H1 (cell line): ENCODE data around the gene TMEM145. TPM values are rescaled to one million over a fixed set of nuclear protein-coding genes. Genes with fewer than 3 reads are reported as not detected.

Source experiments
- CTCF ChIA-PET: fragments of 300-600 bp; sonication (Branson Sonifier 250); formaldehyde crosslinking; loops from one replicate; lab custom pipeline; 2021; ENCODE audit not compliant: partially characterized antibody; lab: Charles Lee
- POLR2A ChIA-PET: fragments of 300-600 bp; sonication (Branson Sonifier 250); formaldehyde crosslinking; loops from one replicate; lab custom pipeline; 2021; ENCODE audit warnings: inconsistent platforms; ENCODE audit not compliant: partially characterized antibody; lab: Charles Lee
- DNase-seq, 2 experiments: peaks; one replicate each; pipeline versions ENCODE4 v3.0.0 to v3.0.0-alpha.2; 2010 to 2022; ENCODE audit warnings: low spot score in 2 of 2, low read depth in 1 of 2, mixed read lengths in 1 of 2
- FAIRE-seq: peaks from 2 replicates; lab custom pipeline; 2011; peaks lifted over from hg19 to GRCh38; lab: Jason Lieb, UNC
- H2AFZ ChIP-seq: 2 replicates; pipeline ENCODE4 v1.8.1; 2012; ENCODE audit warnings: low read length, inconsistent platforms
- H2AK5ac ChIP-seq: 2 replicates; pipeline ENCODE4 v1.6.1; 2013; ENCODE audit warnings: low read depth, low read length
- H2BK120ac ChIP-seq: replicated peaks from 2 replicates; pipeline ENCODE3; 2013; ENCODE audit warnings: low read depth, low read length, inconsistent platforms
- H2BK12ac ChIP-seq: 2 replicates; pipeline ENCODE4 v1.6.1; 2013; ENCODE audit warnings: low read depth, low read length
- H2BK15ac ChIP-seq: 2 replicates; pipeline ENCODE4 v1.6.1; 2013; ENCODE audit warnings: low read length
- H2BK20ac ChIP-seq: 2 replicates; pipeline ENCODE4 v1.6.1; 2013; ENCODE audit warnings: low read length
- H2BK5ac ChIP-seq: 2 replicates; pipeline ENCODE4 v1.6.1; 2013; ENCODE audit warnings: low read depth, low read length
- H3K14ac ChIP-seq: 2 replicates; pipeline ENCODE4 v1.6.1; 2013; ENCODE audit warnings: inconsistent platforms; ENCODE audit not compliant: insufficient read length
- H3K18ac ChIP-seq: 2 replicates; pipeline ENCODE4 v1.6.1; 2013; ENCODE audit warnings: low read length; ENCODE audit errors: extremely low read depth
- H3K23ac ChIP-seq: 2 replicates; pipeline ENCODE4 v1.6.1; 2013; ENCODE audit warnings: inconsistent platforms; ENCODE audit not compliant: insufficient read length
- H3K23me2 ChIP-seq: 2 replicates; pipeline ENCODE4 v1.6.1; 2013; ENCODE audit warnings: low read depth, low read length
- H3K27ac ChIP-seq: 2 replicates; pipeline ENCODE4 v1.6.1; 2011; ENCODE audit warnings: low read depth, low read length, inconsistent platforms
- H3K27me3 ChIP-seq, 4 experiments: replicated peaks in 1 of 4; 1 replicate in 1 of 4; 2 replicates in 3 of 4; pipeline versions ENCODE4 v1.6.1 to v1.8.1; 2011 to 2013; ENCODE audit warnings: low read length in 3 of 4, mild to moderate bottlenecking in 3 of 4, inconsistent platforms in 2 of 4, mixed read lengths in 2 of 4, moderate library complexity in 1 of 4; ENCODE audit not compliant: control insufficient read depth in 3 of 4, insufficient read depth in 3 of 4; ENCODE audit errors: extremely low read depth in 1 of 4
- H3K36me3 ChIP-seq, 4 experiments: 2 replicates each; pipeline versions ENCODE4 v1.6.1 to v1.8.1; 2011 to 2013; ENCODE audit warnings: mild to moderate bottlenecking in 4 of 4, low read length in 3 of 4, moderate library complexity in 2 of 4, control low read depth in 1 of 4, inconsistent platforms in 1 of 4; ENCODE audit not compliant: insufficient read depth in 4 of 4, control insufficient read depth in 2 of 4
- H3K4ac ChIP-seq: replicated peaks from 2 replicates; pipeline ENCODE3; 2013; ENCODE audit warnings: low read length, low read depth, mixed read lengths, inconsistent platforms; ENCODE audit not compliant: insufficient read length
- H3K4me1 ChIP-seq, 4 experiments: replicated peaks in 1 of 4; 1 replicate in 1 of 4; 2 replicates in 3 of 4; pipeline versions ENCODE4 v1.6.1 to v1.8.1; 2011 to 2013; ENCODE audit warnings: low read length in 3 of 4, inconsistent platforms in 2 of 4, mixed read lengths in 1 of 4; ENCODE audit not compliant: insufficient read depth in 4 of 4, control insufficient read depth in 3 of 4
- H3K4me2 ChIP-seq, 2 experiments: 2 replicates each; pipeline versions ENCODE4 v1.6.1 to v1.8.1; 2011 to 2013; ENCODE audit warnings: low read depth in 2 of 2, low read length in 2 of 2, control low read depth in 1 of 2, inconsistent platforms in 1 of 2, mild to moderate bottlenecking in 1 of 2; ENCODE audit not compliant: insufficient read depth in 1 of 2
- H3K4me3 ChIP-seq, 4 experiments: fragments of 200-600, 300-600 bp in 1 of 4; sonication (generic), shearing (Covaris generic), sonication (Bioruptor Twin) in 1 of 4; 2 replicates each; pipeline versions ENCODE4 v1.5.1 to v1.8.1; 2011 to 2016; ENCODE audit warnings: low read length in 4 of 4, low read depth in 3 of 4, control low read depth in 2 of 4, inconsistent platforms in 2 of 4, mild to moderate bottlenecking in 2 of 4, mixed read lengths in 1 of 4, moderate library complexity in 1 of 4; ENCODE audit not compliant: insufficient read depth in 2 of 4; ENCODE audit errors: extremely low read depth in 1 of 4
- H3K56ac ChIP-seq: replicated peaks from 2 replicates; pipeline ENCODE3; 2013; ENCODE audit warnings: low read depth, mild to moderate bottlenecking, mixed read lengths, low read length, inconsistent platforms; ENCODE audit not compliant: insufficient read length
- H3K79me1 ChIP-seq: 2 replicates; pipeline ENCODE4 v1.6.1; 2013; ENCODE audit warnings: low read depth, low read length, control low read depth
- H3K79me2 ChIP-seq, 2 experiments: 2 replicates each; pipeline versions ENCODE4 v1.6.1 to v1.8.1; 2012 to 2013; ENCODE audit warnings: low read length in 2 of 2, mild to moderate bottlenecking in 2 of 2, inconsistent platforms in 1 of 2; ENCODE audit not compliant: insufficient read depth in 2 of 2, control insufficient read depth in 1 of 2
- H3K9ac ChIP-seq, 4 experiments: replicated peaks in 1 of 4; 1 replicate in 1 of 4; 2 replicates in 3 of 4; pipeline versions ENCODE4 v1.6.1 to v1.8.1; 2011 to 2013; ENCODE audit warnings: low read depth in 3 of 4, low read length in 3 of 4, control low read depth in 2 of 4, mild to moderate bottlenecking in 2 of 4, moderate library complexity in 2 of 4, inconsistent platforms in 1 of 4; ENCODE audit errors: extremely low read depth in 1 of 4
- H3K9me3 ChIP-seq, 2 experiments: 2 replicates each; pipeline versions ENCODE4 v1.6.1 to v1.8.1; 2012 to 2013; ENCODE audit warnings: mild to moderate bottlenecking in 2 of 2, moderate library complexity in 2 of 2, control low read depth in 1 of 2, inconsistent platforms in 1 of 2, low read depth in 1 of 2, low read length in 1 of 2, mixed read lengths in 1 of 2; ENCODE audit not compliant: insufficient read depth in 2 of 2
- H4K20me1 ChIP-seq, 2 experiments: replicated peaks in 1 of 2; 2 replicates each; pipeline versions ENCODE3 to v1.8.1; 2011 to 2013; ENCODE audit warnings: inconsistent platforms in 2 of 2, low read length in 2 of 2, mild to moderate bottlenecking in 1 of 2; ENCODE audit not compliant: insufficient read depth in 2 of 2, control insufficient read depth in 1 of 2
- H4K5ac ChIP-seq: 2 replicates; pipeline ENCODE4 v1.6.1; 2013; ENCODE audit warnings: low read length, low read depth, mixed read lengths, inconsistent platforms; ENCODE audit not compliant: insufficient read length
- H4K8ac ChIP-seq: 2 replicates; pipeline ENCODE4 v1.8.0; 2013; ENCODE audit warnings: mild to moderate bottlenecking, moderate library complexity, low read length, inconsistent platforms; ENCODE audit not compliant: insufficient read depth; ENCODE audit errors: extremely low read depth
- H4K91ac ChIP-seq: replicated peaks from 2 replicates; pipeline ENCODE3; 2013; ENCODE audit warnings: low read length, mixed read lengths, inconsistent platforms; ENCODE audit not compliant: insufficient read length
- SRF ChIP-seq: IDR thresholded peaks from 2 replicates; pipeline ENCODE4 v1.6.1; 2011; ENCODE audit warnings: mild to moderate bottlenecking, low read depth, low read length, moderate library complexity
- WGBS, 2 experiments: shearing (Covaris generic) in 1 of 2; methylation state at CpG; one replicate each; pipeline versions ENCODE4 v1.1.6 to v1.1.7; 2013 to 2015; ENCODE audit warnings: low lambda C conversion rate in 2 of 2, mixed read lengths in 2 of 2, inconsistent platforms in 1 of 2, low coverage in 1 of 2, missing lambda C conversion rate in 1 of 2; ENCODE audit not compliant: insufficient replicate concordance in 2 of 2, insufficient coverage in 1 of 2, insufficient read length in 1 of 2; ENCODE audit errors: extremely low coverage in 1 of 2, missing lambda C conversion rate in 1 of 2; 5-methylcytosine and 5-hydroxymethylcytosine counted together
- polyA plus RNA-seq, 7 experiments: library from polyadenylated mRNA; depleted of rRNA in 3 of 7; stranded (reverse) in 5 of 7; unstranded in 2 of 7; fragments of >200 nt in 5 of 7; fragments of 200-250 nt in 2 of 7; gene quantifications; 1 replicate in 5 of 7; 2 replicates in 1 of 7; 4 replicates in 1 of 7; pipeline versions ENCODE4 v1.2.1 to v1.2.3, GENCODE V29; 2011 to 2013; ENCODE audit warnings: missing spikeins in 2 of 7, mixed read lengths in 2 of 7
- total RNA-seq: library from RNA; stranded (reverse); fragmentation: NEBNext Ultra II Directional; extraction: Animal tissue kit (Norgen Biotek cat#: 25700); gene quantifications from 2 replicates; pipeline ENCODE4 v1.2.1, GENCODE V29; 2021

Gene TMEM145
- total and polyA plus RNA-seq, 2 of the 8 experiments (the other 6 are each of a cell fraction or from before 2014, with no cell fraction given), result 2.3 to 4.7 TPM

DNA sequence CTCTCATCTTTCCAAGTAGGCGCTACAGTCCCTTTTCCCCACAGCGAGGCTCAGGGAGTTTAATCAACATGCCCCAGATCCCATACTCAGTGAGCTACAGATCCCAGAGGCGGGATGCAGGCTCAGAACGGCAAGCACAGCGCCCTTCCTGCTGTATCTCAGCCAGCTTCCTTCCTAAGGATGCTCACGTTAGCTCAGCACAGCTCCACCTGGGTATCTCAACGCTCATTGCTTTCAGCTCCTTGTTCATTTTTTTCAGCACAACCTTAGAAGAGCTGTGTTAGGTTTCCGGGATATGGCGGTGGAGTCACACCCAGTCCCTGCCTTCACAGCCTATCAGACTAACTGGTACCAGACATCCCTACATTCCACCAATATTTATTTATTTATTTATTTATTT lies 9.2 kb downstream of the TMEM145 start:
- FAIRE-seq (no peak), DNase-seq (no peak)
- Histone ChIP-seq H2BK20ac (no peak overlapping the region), H2AK5ac (no peak overlapping the region), H3K18ac (no peak overlapping the region), H3K56ac (no peak overlapping the region), H4K8ac (no peak overlapping the region), H3K14ac (no peak overlapping the region), H3K27ac (no peak overlapping the region), H3K4ac (no peak overlapping the region), H3K4me1 (peaks cover 0 to 4% (median 1%) of the 10 kb centered on the region in 4 experiments; a peak in 2 of 7 replicates), H3K79me1 (peaks cover 2% of the 10 kb centered on the region; the same call in 1 of the 2 replicates), H2BK12ac (no peak overlapping the region), H3K4me3 (no peak overlapping the region), H2BK5ac (no peak overlapping the region), H3K36me3 (no peaks in the 10 kb centered on the region), H3K23me2 (peaks cover 13% of the 10 kb centered on the region; the same call in 1 of the 2 replicates), H2AFZ (no peak overlapping the region), H3K79me2 (peaks cover 0 to 7% of the 10 kb centered on the region in 2 experiments; a peak in 1 of 4 replicates), H4K91ac (no peak overlapping the region), H3K23ac (no peak overlapping the region), H3K9ac (no peak overlapping the region), H3K27me3 (peaks cover 0 to 15% (median 8%) of the 10 kb centered on the region in 4 experiments; a peak in 5 of 7 replicates), H2BK120ac (no peak overlapping the region), H2BK15ac (0 out of 2 replicates have a peak overlapping the region, but pooled peaks have one; percentile 81), H4K5ac (no peak overlapping the region), H3K4me2 (no peak overlapping the region), H4K20me1 (no peaks in the 10 kb centered on the region), H3K9me3 (no peaks in the 10 kb centered on the region)
- POLR2A ChIA-PET, result interaction anchor here (1.6 to 2.3 kb wide), 3 partner anchors 9 to 25 kb away, joined by 5 to 9 read pairs (median 8); partner anchors contain the start of genes PAFAH1B3 and PRR19
- CTCF ChIA-PET, result interaction anchor here (0.7 to 2.7 kb wide), 13 partner anchors 10 to 190 kb away, joined by 3 to 9 read pairs (median 5); partner anchors contain the start of gene POU2F2
- WGBS, 2 experiments, result 92% methylated on average over 9 of the region's 9 CpGs; no CpG with 5 or more reads in 1 of the 2 experiments
- TF ChIP-seq SRF, result no peak
